CD4-positive, alpha-beta T cell treated with Interleukin-4 for 4 hours (primary cell): Measurements from ENCODE around the gene FCN1.

Experiments
- DNase-seq: peaks from one replicate; pipeline ENCODE4 v3.0.0-alpha.2; 2020

The FCN1 gene

GRCh38 chr9:134951461-134951860 lies 33.7 kb upstream of the FCN1 start:
- no peak for DNase-seq

- no peak for DNase-seq
Observed at GRCh38 chr9:134950386-134951210, 32.9 kb upstream of the FCN1 start.

GRCh38 chr9:134949681-134950385 lies 32.1 kb upstream of the FCN1 start:
- no peak for DNase-seq

GRCh38 chr9:134948149-134948548 lies 30.4 kb upstream of the FCN1 start:
- DNase-seq = no peak

GRCh38 chr9:134947265-134947955 lies 29.7 kb upstream of the FCN1 start:
- DNase-seq = no peak

- no peak for DNase-seq
Observed at GRCh38 chr9:134946663-134947062, 29.0 kb upstream of the FCN1 start.

GRCh38 chr9:134945509-134946275 lies 28.0 kb upstream of the FCN1 start:
- no peak for DNase-seq

GRCh38 chr9:134944916-134945315 lies 27.2 kb upstream of the FCN1 start:
- DNase-seq = no peak

GRCh38 chr9:134944351-134944802 lies 26.7 kb upstream of the FCN1 start:
- no peak for DNase-seq

GRCh38 chr9:134943836-134944235 lies 26.1 kb upstream of the FCN1 start:
- no peak for DNase-seq

GRCh38 chr9:134943411-134943810 lies 25.7 kb upstream of the FCN1 start:
- no peak for DNase-seq

- DNase-seq = no peak
Observed at GRCh38 chr9:134942788-134943184, 25.1 kb upstream of the FCN1 start.

- DNase-seq = no peak
Observed at GRCh38 chr9:134942011-134942787, 24.5 kb upstream of the FCN1 start.

- no peak for DNase-seq
Observed at GRCh38 chr9:134940236-134941208, 22.8 kb upstream of the FCN1 start.

GRCh38 chr9:134939836-134940235 lies 22.1 kb upstream of the FCN1 start:
- DNase-seq = no peak

- DNase-seq = no peak
Observed at GRCh38 chr9:134939080-134939733, 21.5 kb upstream of the FCN1 start.

- no peak for DNase-seq
Observed at GRCh38 chr9:134938346-134939079, 20.8 kb upstream of the FCN1 start.

GRCh38 chr9:134937566-134938345 lies 20.0 kb upstream of the FCN1 start:
- no peak for DNase-seq

- DNase-seq = no peak
Observed at GRCh38 chr9:134937164-134937555, 19.4 kb upstream of the FCN1 start.
